Retinal pigment epithelial cell (primary cell): ENCODE measurements around the gene OR4K5.

Experiments
- DNase-seq: peaks from one replicate; pipeline ENCODE4 v3.0.0-alpha.2; 2010; ENCODE audit warnings: low read depth
- H3K4me3 ChIP-seq: 2 replicates; pipeline ENCODE4 v1.5.1; 2011; ENCODE audit warnings: mild to moderate bottlenecking, low read length, control low read depth, moderate library complexity
- CTCF ChIP-seq: conservative IDR thresholded peaks from 2 replicates; pipeline ENCODE4 v1.5.1; 2011; ENCODE audit warnings: low read depth, low read length, control low read depth, inconsistent platforms

OR4K5 gene

GRCh38 chr14:19902409-19902808 lies 18.0 kb upstream of the OR4K5 start:
- no peak for TF ChIP-seq CTCF
- no peak for DNase-seq
- H3K4me3 ChIP-seq: no peak overlapping the region

- no peak for TF ChIP-seq CTCF
- no peak overlapping the region for H3K4me3 ChIP-seq
- DNase-seq: no peak
Measured at GRCh38 chr14:19906665-19907064, 13.7 kb upstream of the OR4K5 start.

- no peak overlapping the region for H3K4me3 ChIP-seq
- no peak for DNase-seq
- TF ChIP-seq CTCF: no peak
Measured at GRCh38 chr14:19911114-19911513, 9.3 kb upstream of the OR4K5 start.

- no peak for TF ChIP-seq CTCF
- DNase-seq: no peak
- H3K4me3 ChIP-seq: no peak overlapping the region
Measured at GRCh38 chr14:19917243-19917642, 3.2 kb upstream of the OR4K5 start.

GRCh38 chr14:19917955-19918518 lies 2.4 kb upstream of the OR4K5 start:
- no peak for DNase-seq
- no peak overlapping the region for H3K4me3 ChIP-seq
- no peak for TF ChIP-seq CTCF

- no peak for TF ChIP-seq CTCF
- no peak overlapping the region for H3K4me3 ChIP-seq
- DNase-seq: no peak
Measured at GRCh38 chr14:19918553-19919264, 1.7 kb upstream of the OR4K5 start.

- no peak for DNase-seq
- TF ChIP-seq CTCF: no peak
- H3K4me3 ChIP-seq: no peak within 1 kb of the TSS
Measured at GRCh38 chr14:19930617-19931016, 10.2 kb downstream of the OR4K5 start, which contains the start of gene OR4K1. OR4K1 (plus strand) TSS chr14:19930917; CDS start chr14:19935667, 4,750 bp downstream.
